HepG2 (cell line): ENCODE results near the gene SMIM24. TPM values are rescaled to one million over a fixed set of nuclear protein-coding genes. Genes with fewer than 3 reads are reported as not detected.
A peak's percentile ranks its signal among the peaks of the same experiment; 100 is the strongest.

Source experiments
- ARID2 ChIP-seq: sonication (generic); formaldehyde crosslinking; IDR thresholded peaks from 2 replicates; pipeline ENCODE4 v1.8.1; 2022; ENCODE audit warnings: mild to moderate bottlenecking, missing genetic modification reagents, borderline replicate concordance
- DPF2 ChIP-seq: sonication (generic); formaldehyde crosslinking; IDR thresholded peaks from 2 replicates; pipeline ENCODE4 v1.4.0; 2020; ENCODE audit warnings: mild to moderate bottlenecking, low read depth, missing genetic modification reagents, borderline replicate concordance
- FIP1L1 ChIP-seq: fragments of 200-400 bp; formaldehyde crosslinking; IDR thresholded peaks from 2 replicates; pipeline ENCODE4 v1.6.1; 2018; ENCODE audit warnings: low read depth, mild to moderate bottlenecking, low read length, moderate library complexity, borderline replicate concordance; ENCODE audit not compliant: insufficient read depth
- GATA4 ChIP-seq: sonication (generic); IDR thresholded peaks from 2 replicates; pipeline ENCODE4 v1.6.1; 2016; ENCODE audit warnings: antibody characterized with exemption, low read depth, borderline replicate concordance
- HCFC1 ChIP-seq: fragments of 150-350 bp; IDR thresholded peaks from 2 replicates; pipeline ENCODE4 v1.6.1; 2014; ENCODE audit warnings: low read depth, low read length
- HOXA7 ChIP-seq: sonication (generic); formaldehyde crosslinking; IDR thresholded peaks from 2 replicates; pipeline ENCODE4 v1.8.1; 2022; ENCODE audit warnings: mild to moderate bottlenecking, missing genetic modification reagents, moderate library complexity
- KDM5B ChIP-seq: sonication (generic); formaldehyde crosslinking; IDR thresholded peaks from 2 replicates; pipeline ENCODE4 v1.4.0; 2020; ENCODE audit warnings: missing genetic modification reagents, mild to moderate bottlenecking, borderline replicate concordance
- KLF16 ChIP-seq, 2 experiments: sonication (generic) in 1 of 2; formaldehyde crosslinking in 1 of 2; IDR thresholded peaks; 2 replicates each; pipeline versions ENCODE4 v1.6.1 to v1.8.0; 2016 to 2023; ENCODE audit warnings: missing genetic modification reagents in 2 of 2, missing compliant biosample characterization in 1 of 2
- NR2F1 ChIP-seq, 2 experiments: fragments of 450-650 bp in 1 of 2; formaldehyde crosslinking in 1 of 2; IDR thresholded peaks; 2 replicates each; pipeline versions ENCODE4 v1.5.0 to v1.6.1; 2016 to 2020; ENCODE audit warnings: mild to moderate bottlenecking in 1 of 2, missing compliant biosample characterization in 1 of 2, missing genetic modification reagents in 1 of 2, moderate library complexity in 1 of 2
- NR3C1 ChIP-seq: sonication (generic); formaldehyde crosslinking; IDR thresholded peaks from 2 replicates; pipeline ENCODE4 v1.4.0; 2020; ENCODE audit warnings: missing genetic modification reagents
- REXO4 ChIP-seq: sonication (generic); formaldehyde crosslinking; IDR thresholded peaks from 2 replicates; pipeline ENCODE4 v1.8.0; 2022; ENCODE audit warnings: missing genetic modification reagents, mild to moderate bottlenecking, borderline replicate concordance
- RFX3 ChIP-seq: IDR thresholded peaks from 2 replicates; pipeline ENCODE4 v1.6.1; 2016; ENCODE audit warnings: missing biosample characterization, missing genetic modification reagents
- SRSF1 ChIP-seq: fragments of 200-400 bp; formaldehyde crosslinking; optimal IDR thresholded peaks from 2 replicates; pipeline ENCODE3; 2017; ENCODE audit warnings: mild to moderate bottlenecking, low read depth, low read length, moderate library complexity
- TBX2 ChIP-seq: sonication (generic); formaldehyde crosslinking; IDR thresholded peaks from 2 replicates; pipeline ENCODE4 v1.5.0; 2020; ENCODE audit warnings: missing genetic modification reagents, mild to moderate bottlenecking, borderline replicate concordance
- THAP11 ChIP-seq: IDR thresholded peaks from 2 replicates; pipeline ENCODE4 v1.6.1; 2016; ENCODE audit warnings: missing biosample characterization, missing genetic modification reagents
- ZBTB8A ChIP-seq: sonication (generic); formaldehyde crosslinking; IDR thresholded peaks from 2 replicates; pipeline ENCODE4 v1.4.0; 2020; ENCODE audit warnings: mild to moderate bottlenecking, low read depth, missing genetic modification reagents, borderline replicate concordance
- ZNF431 ChIP-seq: sonication (generic); formaldehyde crosslinking; IDR thresholded peaks from 2 replicates; pipeline ENCODE4 v1.9.0; 2022; ENCODE audit warnings: missing genetic modification reagents, low read depth, mild to moderate bottlenecking, borderline replicate concordance
- ZSCAN31 ChIP-seq: sonication (generic); formaldehyde crosslinking; IDR thresholded peaks from 2 replicates; pipeline ENCODE4 v1.5.0; 2020; ENCODE audit warnings: low read depth, mild to moderate bottlenecking, missing genetic modification reagents
- polyA plus RNA-seq, 8 experiments: library from polyadenylated mRNA; depleted of rRNA in 3 of 8; stranded (reverse) in 7 of 8; unstranded in 1 of 8; fragments of >200 nt; fragmentation: Illumina TruSeq in 4 of 8; extraction: Trizol in 4 of 8; gene quantifications; 2 replicates each; pipeline versions ENCODE4 v1.2.1 to v1.2.3, GENCODE V29; 2011 to 2016; ENCODE audit warnings: low read depth in 4 of 8, missing spikeins in 1 of 8, mixed read lengths in 1 of 8; ENCODE audit not compliant: insufficient read depth in 1 of 8
- total RNA-seq, 5 experiments: library from RNA; depleted of rRNA; stranded (reverse); fragments of >200 nt; fragmentation: Illumina TruSeq; extraction: Trizol; gene quantifications; 2 replicates each; pipeline ENCODE4 v1.2.3, GENCODE V29; 2016; ENCODE audit warnings: low read depth in 1 of 5
- TF ChIP-seq, protein P1 (sequence below): sonication (generic); formaldehyde crosslinking; IDR thresholded peaks from 2 replicates; pipeline ENCODE4 v1.4.0; 2020; ENCODE audit warnings: missing genetic modification reagents
- TF ChIP-seq, protein P2 (sequence below): sonication (generic); formaldehyde crosslinking; IDR thresholded peaks from 2 replicates; pipeline ENCODE4 v1.4.0; 2020; ENCODE audit warnings: missing genetic modification reagents
- TF ChIP-seq, protein P3 (sequence below): sonication (generic); formaldehyde crosslinking; IDR thresholded peaks from 2 replicates; pipeline ENCODE4 v1.5.1; 2020; ENCODE audit warnings: mild to moderate bottlenecking, moderate library complexity, missing genetic modification reagents

SMIM24 gene
- total and polyA plus RNA-seq, 2 of the 13 experiments (the other 11 are each of a cell fraction or from before 2014, with no cell fraction given) = 11.2 to 70.6 TPM

DNA sequence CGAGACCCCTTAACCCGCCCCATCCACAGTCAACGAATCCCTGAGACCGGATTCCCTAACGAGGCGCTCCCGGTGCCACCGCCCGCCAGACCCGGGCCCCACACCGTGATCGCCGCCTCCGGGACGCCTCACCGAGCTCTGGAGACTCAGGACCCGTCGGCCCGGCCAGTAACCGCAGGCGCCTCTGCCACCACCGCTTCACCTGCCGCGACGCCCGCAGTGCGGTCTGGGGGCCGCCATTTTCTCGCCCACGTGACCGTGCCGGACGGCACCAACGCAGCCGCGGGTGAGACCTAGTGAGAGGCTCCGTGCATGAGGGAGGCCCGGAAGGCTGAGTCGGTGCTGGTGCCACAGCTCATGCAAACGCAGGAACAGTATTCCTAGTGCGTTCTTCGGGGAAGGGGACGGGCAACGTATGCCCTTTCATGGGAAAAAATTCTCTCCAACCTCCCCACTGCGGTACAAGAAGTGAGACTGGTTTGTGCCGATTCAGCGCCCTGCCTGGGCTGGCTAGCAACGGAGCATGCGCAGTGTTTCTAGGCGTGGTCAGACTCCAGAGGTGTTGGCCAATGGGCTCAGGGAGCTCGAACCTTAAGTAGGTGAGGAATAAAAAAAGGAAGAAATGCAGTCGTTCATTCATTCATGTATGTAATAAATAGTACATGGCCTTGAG, 20.2 kb upstream of the SMIM24 start, which contains the start of gene DOHH (continued):
- TF ChIP-seq, protein P1, sequence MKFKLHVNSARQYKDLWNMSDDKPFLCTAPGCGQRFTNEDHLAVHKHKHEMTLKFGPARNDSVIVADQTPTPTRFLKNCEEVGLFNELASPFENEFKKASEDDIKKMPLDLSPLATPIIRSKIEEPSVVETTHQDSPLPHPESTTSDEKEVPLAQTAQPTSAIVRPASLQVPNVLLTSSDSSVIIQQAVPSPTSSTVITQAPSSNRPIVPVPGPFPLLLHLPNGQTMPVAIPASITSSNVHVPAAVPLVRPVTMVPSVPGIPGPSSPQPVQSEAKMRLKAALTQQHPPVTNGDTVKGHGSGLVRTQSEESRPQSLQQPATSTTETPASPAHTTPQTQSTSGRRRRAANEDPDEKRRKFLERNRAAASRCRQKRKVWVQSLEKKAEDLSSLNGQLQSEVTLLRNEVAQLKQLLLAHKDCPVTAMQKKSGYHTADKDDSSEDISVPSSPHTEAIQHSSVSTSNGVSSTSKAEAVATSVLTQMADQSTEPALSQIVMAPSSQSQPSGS (CRISPR knock-in tag) = peak; percentile 76
- TF ChIP-seq SRSF1 (no peak), HOXA7 (CRISPR knock-in tag) (no peak), THAP11 (CRISPR knock-in tag) (peak; percentile 87), ZSCAN31 (CRISPR knock-in tag) (peak; percentile 73; the same call in 1 of the 2 replicates), FIP1L1 (no peak), HCFC1 (peak; percentile 36; the same call in 1 of the 2 replicates), GATA4 (0 out of 2 replicates have a peak, but pooled peaks have one; percentile 33), RFX3 (CRISPR knock-in tag) (no peak), ZBTB8A (CRISPR knock-in tag) (no peak), ARID2 (CRISPR knock-in tag) (no peak), ZNF431 (CRISPR knock-in tag) (no peak), KDM5B (peak; percentile 90; the same call in 1 of the 2 replicates), NR3C1 (CRISPR knock-in tag) (no peak), NR2F1 (CRISPR knock-in tag; IDR thresholded peaks at IDR 0.05) (no peak), KLF16 (CRISPR knock-in tag; IDR thresholded peaks at IDR 0.05) (peak in 1 of 2 experiments; percentile 78; a peak in 2 of 4 replicates), REXO4 (CRISPR knock-in tag) (0 out of 2 replicates have a peak, but pooled peaks have one; percentile 61), DPF2 (CRISPR knock-in tag) (no peak), TBX2 (CRISPR knock-in tag) (peak; percentile 95)
- TF ChIP-seq, protein P2, sequence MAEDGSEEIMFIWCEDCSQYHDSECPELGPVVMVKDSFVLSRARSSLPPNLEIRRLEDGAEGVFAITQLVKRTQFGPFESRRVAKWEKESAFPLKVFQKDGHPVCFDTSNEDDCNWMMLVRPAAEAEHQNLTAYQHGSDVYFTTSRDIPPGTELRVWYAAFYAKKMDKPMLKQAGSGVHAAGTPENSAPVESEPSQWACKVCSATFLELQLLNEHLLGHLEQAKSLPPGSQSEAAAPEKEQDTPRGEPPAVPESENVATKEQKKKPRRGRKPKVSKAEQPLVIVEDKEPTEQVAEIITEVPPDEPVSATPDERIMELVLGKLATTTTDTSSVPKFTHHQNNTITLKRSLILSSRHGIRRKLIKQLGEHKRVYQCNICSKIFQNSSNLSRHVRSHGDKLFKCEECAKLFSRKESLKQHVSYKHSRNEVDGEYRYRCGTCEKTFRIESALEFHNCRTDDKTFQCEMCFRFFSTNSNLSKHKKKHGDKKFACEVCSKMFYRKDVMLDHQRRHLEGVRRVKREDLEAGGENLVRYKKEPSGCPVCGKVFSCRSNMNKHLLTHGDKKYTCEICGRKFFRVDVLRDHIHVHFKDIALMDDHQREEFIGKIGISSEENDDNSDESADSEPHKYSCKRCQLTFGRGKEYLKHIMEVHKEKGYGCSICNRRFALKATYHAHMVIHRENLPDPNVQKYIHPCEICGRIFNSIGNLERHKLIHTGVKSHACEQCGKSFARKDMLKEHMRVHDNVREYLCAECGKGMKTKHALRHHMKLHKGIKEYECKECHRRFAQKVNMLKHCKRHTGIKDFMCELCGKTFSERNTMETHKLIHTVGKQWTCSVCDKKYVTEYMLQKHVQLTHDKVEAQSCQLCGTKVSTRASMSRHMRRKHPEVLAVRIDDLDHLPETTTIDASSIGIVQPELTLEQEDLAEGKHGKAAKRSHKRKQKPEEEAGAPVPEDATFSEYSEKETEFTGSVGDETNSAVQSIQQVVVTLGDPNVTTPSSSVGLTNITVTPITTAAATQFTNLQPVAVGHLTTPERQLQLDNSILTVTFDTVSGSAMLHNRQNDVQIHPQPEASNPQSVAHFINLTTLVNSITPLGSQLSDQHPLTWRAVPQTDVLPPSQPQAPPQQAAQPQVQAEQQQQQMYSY (CRISPR knock-in tag) = no peak
- TF ChIP-seq, protein P3, sequence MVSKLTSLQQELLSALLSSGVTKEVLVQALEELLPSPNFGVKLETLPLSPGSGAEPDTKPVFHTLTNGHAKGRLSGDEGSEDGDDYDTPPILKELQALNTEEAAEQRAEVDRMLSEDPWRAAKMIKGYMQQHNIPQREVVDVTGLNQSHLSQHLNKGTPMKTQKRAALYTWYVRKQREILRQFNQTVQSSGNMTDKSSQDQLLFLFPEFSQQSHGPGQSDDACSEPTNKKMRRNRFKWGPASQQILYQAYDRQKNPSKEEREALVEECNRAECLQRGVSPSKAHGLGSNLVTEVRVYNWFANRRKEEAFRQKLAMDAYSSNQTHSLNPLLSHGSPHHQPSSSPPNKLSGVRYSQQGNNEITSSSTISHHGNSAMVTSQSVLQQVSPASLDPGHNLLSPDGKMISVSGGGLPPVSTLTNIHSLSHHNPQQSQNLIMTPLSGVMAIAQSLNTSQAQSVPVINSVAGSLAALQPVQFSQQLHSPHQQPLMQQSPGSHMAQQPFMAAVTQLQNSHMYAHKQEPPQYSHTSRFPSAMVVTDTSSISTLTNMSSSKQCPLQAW (CRISPR knock-in tag) = peak; percentile 69
